NCI-H345 treated with DMSO at 0.1 percent for 48 hours (cell line): Measurements from ENCODE around the gene SLC38A9.
"Not testable (repeated sequence)": the region's sequence is repeated elsewhere in the genome, so short reads cannot be mapped to it uniquely, and the experiment has no call there.

Source experiments
- DNase-seq: peaks from one replicate; lab custom pipeline; 2025; ENCODE audit not compliant: unreplicated experiment; lab: John Stamatoyannopoulos, UW

The SLC38A9 gene

GRCh38 chr5:55613112-55613868, 98.8 kb downstream of the SLC38A9 start:
- DNase-seq: no peak

- no peak for DNase-seq
Observed at GRCh38 chr5:55610542-55610941, 101.6 kb downstream of the SLC38A9 start.

- DNase-seq: no peak
Observed at GRCh38 chr5:55609413-55609812, 102.7 kb downstream of the SLC38A9 start.

GRCh38 chr5:55608595-55609349, 103.4 kb downstream of the SLC38A9 start:
- no peak for DNase-seq

- DNase-seq: not testable (repeated sequence)
Observed at GRCh38 chr5:55607309-55607708, 104.8 kb downstream of the SLC38A9 start.

- DNase-seq: no peak
Observed at GRCh38 chr5:55604611-55605067, 107.5 kb downstream of the SLC38A9 start.

- DNase-seq: no peak
Observed at GRCh38 chr5:55603922-55604321, 108.2 kb downstream of the SLC38A9 start.

GRCh38 chr5:55601628-55602027, 110.5 kb downstream of the SLC38A9 start:
- DNase-seq: no peak

GRCh38 chr5:55601204-55601618, 110.9 kb downstream of the SLC38A9 start:
- peak; percentile 6 for DNase-seq

- no peak for DNase-seq
Observed at GRCh38 chr5:55600497-55601203, 111.5 kb downstream of the SLC38A9 start.

GRCh38 chr5:55600086-55600485, 112.0 kb downstream of the SLC38A9 start:
- no peak for DNase-seq

- no peak for DNase-seq
Observed at GRCh38 chr5:55599148-55600050, 112.7 kb downstream of the SLC38A9 start.

GRCh38 chr5:55597014-55597981, 114.8 kb downstream of the SLC38A9 start:
- DNase-seq: no peak

GRCh38 chr5:55594671-55595070, 117.5 kb downstream of the SLC38A9 start:
- DNase-seq: no peak

- DNase-seq: peak; percentile 79
Observed at GRCh38 chr5:55593115-55593472, 119.0 kb downstream of the SLC38A9 start.

- no peak for DNase-seq
Observed at GRCh38 chr5:55592388-55593114, 119.6 kb downstream of the SLC38A9 start.

- DNase-seq: no peak
Observed at GRCh38 chr5:55591686-55592085, 120.4 kb downstream of the SLC38A9 start.

GRCh38 chr5:55585206-55585610, 126.9 kb downstream of the SLC38A9 start:
- DNase-seq: no peak
